ENCODE measurements around the gene GPR3.

The GPR3 gene

GRCh38 chr1:27358928-27359313 lies 33.5 kb upstream of the GPR3 start:
- DNase-seq (ENCODE audit: low read depth): no peak

GRCh38 chr1:27359822-27360158 lies 32.6 kb upstream of the GPR3 start:
- no peak for DNase-seq (ENCODE audit: low read depth)

GRCh38 chr1:27360159-27361043 lies 32.0 kb upstream of the GPR3 start:
- DNase-seq (ENCODE audit: low read depth): no peak

GRCh38 chr1:27361044-27361402 lies 31.4 kb upstream of the GPR3 start:
- DNase-seq (ENCODE audit: low read depth): no peak

GRCh38 chr1:27361553-27361952 lies 30.9 kb upstream of the GPR3 start:
- no peak for DNase-seq (ENCODE audit: low read depth)

GRCh38 chr1:27363766-27364695 lies 28.4 kb upstream of the GPR3 start:
- DNase-seq (ENCODE audit: low read depth): no peak

GRCh38 chr1:27364696-27365371 lies 27.6 kb upstream of the GPR3 start:
- no peak for DNase-seq (ENCODE audit: low read depth)

GRCh38 chr1:27365372-27366112 lies 26.9 kb upstream of the GPR3 start:
- peak; percentile 84 for DNase-seq (ENCODE audit: low read depth)

- DNase-seq (ENCODE audit: low read depth): peak; percentile 73
Measured at GRCh38 chr1:27366113-27366410, 26.4 kb upstream of the GPR3 start.

- peak; percentile 63 for DNase-seq (ENCODE audit: low read depth)
Measured at GRCh38 chr1:27366411-27367159, 25.8 kb upstream of the GPR3 start, which contains the start of gene MAP3K6. Gene MAP3K6 (minus strand): TSS chr1:27366961. CDS start chr1:27366597, 364 bp downstream.

GRCh38 chr1:27367160-27367650 lies 25.2 kb upstream of the GPR3 start:
- no peak for DNase-seq (ENCODE audit: low read depth)

- DNase-seq (ENCODE audit: low read depth): no peak
Measured at GRCh38 chr1:27368869-27369582, 23.4 kb upstream of the GPR3 start.

GRCh38 chr1:27372022-27372807 lies 20.2 kb upstream of the GPR3 start:
- no peak for DNase-seq (ENCODE audit: low read depth)

- no peak for DNase-seq (ENCODE audit: low read depth)
Measured at GRCh38 chr1:27372808-27373690, 19.4 kb upstream of the GPR3 start.

GRCh38 chr1:27374362-27375086 lies 17.9 kb upstream of the GPR3 start, which contains the start of gene FCN3:
Gene FCN3 (minus strand): TSS chr1:27374824. CDS start chr1:27374818, 6 bp downstream.
- no peak for DNase-seq (ENCODE audit: low read depth)

GRCh38 chr1:27377760-27378495 lies 14.5 kb upstream of the GPR3 start:
- DNase-seq (ENCODE audit: low read depth): no peak

GRCh38 chr1:27379564-27380122 lies 12.8 kb upstream of the GPR3 start:
- DNase-seq (ENCODE audit: low read depth): no peak

All from HS-27A (cell line).